SK-N-SH (cell line): ENCODE results near the gene EVA1B. TPM values are rescaled to one million over a fixed set of nuclear protein-coding genes. Genes with fewer than 3 reads are reported as not detected.

Source experiments
- CTCF ChIA-PET: fragments of 300-600, 350-600 bp; formaldehyde crosslinking; extraction: SDS; loops from one replicate; lab custom pipeline; 2021; lab: Yijun Ruan, JAX
- POLR2A ChIA-PET: fragments of 350-600 bp; sonication (Branson Sonifier 250); formaldehyde crosslinking; extraction: SDS; loops from one replicate; lab custom pipeline; 2020; ENCODE audit warnings: antibody characterized with exemption, inconsistent platforms; lab: Yijun Ruan, JAX
- DNase-seq: peaks from one replicate; pipeline ENCODE4 v3.0.0; 2012
- H2AFZ ChIP-seq: fragments of 200-600 bp; sonication (generic); 2 replicates; pipeline ENCODE4 v1.8.1; 2016; ENCODE audit warnings: antibody characterized with exemption, mild to moderate bottlenecking, low read depth
- H3F3A ChIP-seq: fragments of 200-600 bp; sonication (generic); replicated peaks from 2 replicates; pipeline ENCODE3; 2016; ENCODE audit warnings: antibody characterized with exemption, mild to moderate bottlenecking; ENCODE audit not compliant: insufficient read depth
- H3K27ac ChIP-seq, 2 experiments: fragments of 200-500 bp in 1 of 2; fragments of 200-600 bp in 1 of 2; sonication (Bioruptor generic) in 1 of 2; sonication (generic), shearing (Covaris generic) in 1 of 2; 2 replicates each; pipeline versions ENCODE4 v1.5.1 to v1.6.1; 2014 to 2016; ENCODE audit warnings: low read depth in 2 of 2, inconsistent platforms in 1 of 2, low read length in 1 of 2, mild to moderate bottlenecking in 1 of 2, mixed read lengths in 1 of 2
- H3K27me3 ChIP-seq: fragments of 200-600 bp; sonication (generic), shearing (Covaris generic); 2 replicates; pipeline ENCODE4 v1.6.1; 2016; ENCODE audit warnings: mixed run types; ENCODE audit not compliant: insufficient read depth
- H3K36me3 ChIP-seq, 2 experiments: fragments of 200-500 bp in 1 of 2; fragments of 200-600 bp in 1 of 2; sonication (Bioruptor generic) in 1 of 2; sonication (generic) in 1 of 2; replicated peaks in 1 of 2; 2 replicates each; pipeline versions ENCODE3 to v1.5.1; 2014 to 2016; ENCODE audit warnings: low read length in 1 of 2, mild to moderate bottlenecking in 1 of 2; ENCODE audit not compliant: insufficient read depth in 2 of 2, control insufficient read depth in 1 of 2
- H3K4me1 ChIP-seq, 2 experiments: fragments of 200-500 bp in 1 of 2; fragments of 200-600 bp in 1 of 2; sonication (Bioruptor generic) in 1 of 2; sonication (generic), shearing (Covaris generic) in 1 of 2; 2 replicates each; pipeline versions ENCODE4 v1.5.1 to v1.6.1; 2014 to 2016; ENCODE audit warnings: low read depth in 1 of 2, low read length in 1 of 2, mixed run types in 1 of 2; ENCODE audit not compliant: insufficient read depth in 2 of 2, control insufficient read depth in 1 of 2
- H3K4me2 ChIP-seq: fragments of 200-600 bp; sonication (generic), shearing (Covaris generic); 2 replicates; pipeline ENCODE4 v1.6.1; 2017; ENCODE audit warnings: mixed run types
- H3K4me3 ChIP-seq, 2 experiments: fragments of 200-500 bp in 1 of 2; fragments of 200-600 bp in 1 of 2; sonication (Bioruptor generic) in 1 of 2; sonication (generic), shearing (Covaris generic) in 1 of 2; 2 replicates each; pipeline versions ENCODE4 v1.5.1 to v1.8.1; 2014 to 2016; ENCODE audit warnings: low read depth in 2 of 2, inconsistent platforms in 1 of 2, low read length in 1 of 2, mild to moderate bottlenecking in 1 of 2, mixed read lengths in 1 of 2, moderate library complexity in 1 of 2
- H3K79me2 ChIP-seq: fragments of 200-600 bp; sonication (generic); 2 replicates; pipeline ENCODE4 v1.8.1; 2017; ENCODE audit warnings: mild to moderate bottlenecking; ENCODE audit not compliant: insufficient read depth
- H3K9ac ChIP-seq: fragments of 200-600 bp; sonication (generic); 2 replicates; pipeline ENCODE4 v1.6.1; 2017; ENCODE audit warnings: mixed run types
- H3K9me2 ChIP-seq: fragments of 200-600 bp; sonication (generic); 2 replicates; pipeline ENCODE4 v1.6.1; 2017; ENCODE audit warnings: mixed run types
- H3K9me3 ChIP-seq: fragments of 200-600 bp; sonication (generic); 2 replicates; pipeline ENCODE4 v1.6.1; 2017; ENCODE audit warnings: mixed run types, mild to moderate bottlenecking, moderate library complexity
- H4K20me1 ChIP-seq: fragments of 200-600 bp; sonication (generic); 2 replicates; pipeline ENCODE4 v1.6.1; 2017; ENCODE audit warnings: mild to moderate bottlenecking, mixed run types; ENCODE audit not compliant: insufficient read depth
- ELF1 ChIP-seq: IDR thresholded peaks from 2 replicates; pipeline ENCODE4 v1.4.0; 2012
- EZH2phosphoT487 ChIP-seq: fragments of 200-600 bp; sonication (generic); IDR thresholded peaks from 2 replicates; pipeline ENCODE4 v1.6.1; 2017; ENCODE audit warnings: low read depth, mixed run types, mild to moderate bottlenecking, antibody characterized with exemption, moderate library complexity, borderline replicate concordance
- FOXM1 ChIP-seq: IDR thresholded peaks from 2 replicates; pipeline ENCODE4 v1.4.0; 2012; ENCODE audit warnings: low read depth, mild to moderate bottlenecking
- GABPA ChIP-seq: IDR thresholded peaks from 2 replicates; pipeline ENCODE4 v1.4.0; 2012; ENCODE audit warnings: low read depth, mild to moderate bottlenecking
- MEF2A ChIP-seq: IDR thresholded peaks from 2 replicates; pipeline ENCODE4 v1.4.0; 2012; ENCODE audit warnings: low read depth, borderline replicate concordance
- REST ChIP-seq: IDR thresholded peaks from 2 replicates; pipeline ENCODE4 v1.6.1; 2012; ENCODE audit warnings: mild to moderate bottlenecking, low read depth, low read length, moderate library complexity
- RFX5 ChIP-seq: IDR thresholded peaks from 2 replicates; pipeline ENCODE4 v1.6.1; 2012; ENCODE audit warnings: mild to moderate bottlenecking, improper control_type of control experiment, low read length
- RXRA ChIP-seq: IDR thresholded peaks from 2 replicates; pipeline ENCODE4 v1.4.0; 2012; ENCODE audit warnings: low read depth, mild to moderate bottlenecking, borderline replicate concordance
- TAF1 ChIP-seq: IDR thresholded peaks from 2 replicates; pipeline ENCODE4 v1.6.1; 2012; ENCODE audit warnings: low read depth, mild to moderate bottlenecking, low read length, moderate library complexity, borderline replicate concordance
- TEAD4 ChIP-seq: IDR thresholded peaks from 2 replicates; pipeline ENCODE4 v1.4.0; 2012; ENCODE audit warnings: mild to moderate bottlenecking, borderline replicate concordance; ENCODE audit not compliant: insufficient read depth
- USF1 ChIP-seq: IDR thresholded peaks from 2 replicates; pipeline ENCODE4 v1.4.0; 2012; ENCODE audit warnings: low read depth, borderline replicate concordance
- YY1 ChIP-seq: IDR thresholded peaks from 2 replicates; pipeline ENCODE4 v1.4.0; 2012; ENCODE audit warnings: low read depth, mild to moderate bottlenecking
- WGBS: methylation state at CpG from one replicate; pipeline ENCODE4 v1.1.6; 2017; ENCODE audit warnings: low lambda C conversion rate; 5-methylcytosine and 5-hydroxymethylcytosine counted together
- polyA plus RNA-seq, 3 experiments: library from polyadenylated mRNA; depleted of rRNA; stranded (reverse); fragments of >200 nt; gene quantifications; 2 replicates each; pipeline ENCODE4 v1.2.3, GENCODE V29; 2012
- TF ChIP-seq, protein P1 (sequence below): IDR thresholded peaks from 2 replicates; pipeline ENCODE4 v1.4.0; 2012; ENCODE audit warnings: low read depth

EVA1B gene
- polyA plus RNA-seq, 1 of the 3 experiments (the other 2 are of a cell fraction), result 38.9 TPM

- TF ChIP-seq GABPA (peak; percentile 29), RXRA (peak; percentile 83; the same call in 1 of the 2 replicates), RFX5 (no peak), ELF1 (peak; percentile 40; the same call in 1 of the 2 replicates), REST (no peak), TEAD4 (peak; percentile 68), USF1 (no peak), FOXM1 (no peak)
- TF ChIP-seq, protein P1, sequence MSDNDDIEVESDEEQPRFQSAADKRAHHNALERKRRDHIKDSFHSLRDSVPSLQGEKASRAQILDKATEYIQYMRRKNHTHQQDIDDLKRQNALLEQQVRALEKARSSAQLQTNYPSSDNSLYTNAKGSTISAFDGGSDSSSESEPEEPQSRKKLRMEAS, result no peak; the same call in none of the 2 replicates
Observed at GRCh38 chr1:36350659-36351226, 27.3 kb upstream of the EVA1B start (continued).

GRCh38 chr1:36349839-36350238 is 26.4 kb upstream of the EVA1B start:
- Histone ChIP-seq H3K9me3 (no peaks in the 10 kb centered on the region), H3K4me2 (peak overlapping the region; percentile 80), H3F3A (peaks cover 44% of the 10 kb centered on the region), H2AFZ (no peak overlapping the region), H3K9ac (peak overlapping the region; percentile 86), H3K27ac (peak overlapping the region; percentile 96 to 100), H4K20me1 (no peaks in the 10 kb centered on the region), H3K4me3 (no peak overlapping the region), H3K79me2 (peaks cover 22% of the 10 kb centered on the region; the same call in 1 of the 2 replicates), H3K9me2 (no peaks in the 10 kb centered on the region), H3K27me3 (no peaks in the 10 kb centered on the region), H3K36me3 (peaks cover 30 to 53% of the 10 kb centered on the region in 2 experiments), H3K4me1 (peaks cover 32 to 50% of the 10 kb centered on the region in 2 experiments)
- no peak for TF ChIP-seq REST
- no peak for TF ChIP-seq RXRA
- TF ChIP-seq EZH2phosphoT487, result no peak
- no peak for TF ChIP-seq TAF1
- TF ChIP-seq MEF2A, result no peak
- no peak for TF ChIP-seq ELF1
- no peak for TF ChIP-seq YY1
- POLR2A ChIA-PET, result no interaction called here
- no peak for DNase-seq
- 59% methylated on average over 10 of the region's 16 CpGs for WGBS
- CTCF ChIA-PET, result interaction anchor here (1.8 to 7.4 kb wide), 3 partner anchors 8 to 70 kb away, joined by 4 to 86 read pairs (median 41); no protein-coding TSS in a partner anchor
